Panc1 (cell line): ENCODE data around the gene TSHZ1. TPM values are rescaled to one million over a fixed set of nuclear protein-coding genes. Genes with fewer than 3 reads are reported as not detected.

Source experiments
- ATAC-seq: fragments of 200-7000 bp; cut with Tn5 transposase; 2 replicates; pipeline ENCODE4 v1.9.1; 2020; ENCODE audit warnings: mild to moderate bottlenecking, moderate library complexity
- BruUV-seq: library from RNA; stranded (reverse); fragments of 400-500 nt; replicated peaks from 2 replicates; lab custom pipeline; 2021; lab: Mats Ljungman, UMichigan
- CTCF ChIA-PET: fragments of 300-600 bp; sonication (Branson Sonifier 250); formaldehyde crosslinking; loops from one replicate; lab custom pipeline; 2022; ENCODE audit warnings: antibody characterized with exemption; lab: Charles Lee
- POLR2A ChIA-PET: fragments of 300-600 bp; sonication (Branson Sonifier 250); formaldehyde crosslinking; loops from one replicate; lab custom pipeline; 2022; ENCODE audit warnings: antibody characterized with exemption; lab: Charles Lee
- DNase-seq: peaks from one replicate; pipeline ENCODE4 v3.0.0-alpha.2; 2010; ENCODE audit warnings: low read depth, low spot score
- H3K27ac ChIP-seq: 2 replicates; pipeline ENCODE4 v1.5.1; 2011; ENCODE audit warnings: mild to moderate bottlenecking, low read length, inconsistent platforms
- H3K27me3 ChIP-seq: fragments of 200-500 bp; sonication (Bioruptor generic); 2 replicates; pipeline ENCODE4 v1.6.0; 2014; ENCODE audit warnings: low read length, inconsistent platforms; ENCODE audit not compliant: control insufficient read depth, insufficient read depth
- H3K36me3 ChIP-seq: fragments of 200-500 bp; sonication (Bioruptor generic); 2 replicates; pipeline ENCODE4 v1.5.1; 2014; ENCODE audit warnings: inconsistent platforms, mild to moderate bottlenecking, low read length, moderate library complexity; ENCODE audit not compliant: control insufficient read depth, insufficient read depth
- H3K4me1 ChIP-seq: 2 replicates; pipeline ENCODE4 v1.5.1; 2011; ENCODE audit warnings: inconsistent platforms, mild to moderate bottlenecking, low read length, moderate library complexity; ENCODE audit not compliant: control insufficient read depth, insufficient read depth
- H3K4me3 ChIP-seq, 2 experiments: 2 replicates each; pipeline ENCODE4 v1.5.1; 2011 to 2012; ENCODE audit warnings: low read depth in 2 of 2, low read length in 2 of 2, mild to moderate bottlenecking in 2 of 2, inconsistent platforms in 1 of 2, moderate library complexity in 1 of 2
- H3K9me3 ChIP-seq: fragments of 200-500 bp; sonication (Bioruptor generic); 2 replicates; pipeline ENCODE4 v1.5.1; 2014; ENCODE audit warnings: low read depth, mild to moderate bottlenecking, inconsistent platforms, low read length, moderate library complexity; ENCODE audit not compliant: control insufficient read depth, insufficient read depth
- CTCF ChIP-seq: fragments of 450-650 bp; IDR thresholded peaks from 2 replicates; pipeline ENCODE4 v1.5.1; 2017; ENCODE audit warnings: mild to moderate bottlenecking
- POLR2AphosphoS5 ChIP-seq: IDR thresholded peaks from 2 replicates; pipeline ENCODE4 v1.6.1; 2012; ENCODE audit warnings: mild to moderate bottlenecking, low read depth, low read length, moderate library complexity
- REST ChIP-seq, 2 experiments: IDR thresholded peaks; 2 replicates each; pipeline ENCODE4 v1.6.1; 2011 to 2012; ENCODE audit warnings: low read depth in 2 of 2, control low read depth in 1 of 2, low read length in 1 of 2, mild to moderate bottlenecking in 1 of 2, moderate library complexity in 1 of 2; ENCODE audit not compliant: insufficient read depth in 1 of 2
- SIN3A ChIP-seq: IDR thresholded peaks from 2 replicates; pipeline ENCODE4 v1.6.1; 2012; ENCODE audit warnings: low read depth, mild to moderate bottlenecking, low read length, moderate library complexity, borderline replicate concordance; ENCODE audit not compliant: insufficient read depth
- TCF7L2 ChIP-seq: IDR thresholded peaks from 2 replicates; pipeline ENCODE4 v1.6.1; 2011; ENCODE audit warnings: mild to moderate bottlenecking, low read depth, low read length, inconsistent platforms
- in situ Hi-C: cut with HindIII; loops from 2 replicates; pipeline ENCODE4 v1.10.0; 2016; ENCODE audit warnings: low sequenced_read_pairs, low pct_unique_long_range_greater_than_20kb
- intact Hi-C: fragments of 100-400 bp; cut with micrococcal nuclease; formaldehyde crosslinking; loops from one replicate; pipeline ENCODE4 v1.10.0; 2022; ENCODE audit not compliant: unreplicated experiment
- total RNA-seq: library from RNA; stranded (reverse); gene quantifications from one replicate; pipeline ENCODE4 v1.2.1, GENCODE V29; 2021; ENCODE audit not compliant: unreplicated experiment

The TSHZ1 gene
- total RNA-seq, 1 experiment from 2014 or later: 10.0 TPM

GRCh38 chr18:75216212-75216910 is 5.8 kb downstream of the TSHZ1 start:
- Histone ChIP-seq H3K27ac (no peak overlapping the region), H3K4me3 (no peak overlapping the region), H3K4me1 (peaks cover 21% of the 10 kb centered on the region), H3K9me3 (no peaks in the 10 kb centered on the region), H3K27me3 (no peaks in the 10 kb centered on the region), H3K36me3 (no peaks in the 10 kb centered on the region)
- no TSS peak for BruUV-seq
- in situ Hi-C loops (no loop called here), intact Hi-C loops (loop anchor here (10.0 kb wide), 1 partner anchor 562 kb away; no protein-coding TSS in a partner anchor)
- no peak for DNase-seq
- ChIA-PET CTCF (interaction anchor here (0.6 kb wide), 1 partner anchor 666 kb away, joined by 3 read pairs; no protein-coding TSS in a partner anchor), POLR2A (no interaction called here)
- ATAC-seq: no peak
- TF ChIP-seq SIN3A (no peak), TCF7L2 (no peak), CTCF (no peak), POLR2AphosphoS5 (no peak), REST (IDR thresholded peaks at IDR 0.05; ENCODE audit: insufficient read depth in 1 of 2, low read depth in 2 of 2, low read length in 1 of 2) (no peak)

GRCh38 chr18:75216911-75217689 is 6.5 kb downstream of the TSHZ1 start:
- Histone ChIP-seq H3K27me3 (no peaks in the 10 kb centered on the region), H3K4me3 (no peak overlapping the region), H3K27ac (no peak overlapping the region), H3K4me1 (peaks cover 21% of the 10 kb centered on the region), H3K9me3 (no peaks in the 10 kb centered on the region), H3K36me3 (no peaks in the 10 kb centered on the region)
- ChIA-PET POLR2A (no interaction called here), CTCF (no interaction called here)
- DNase-seq (no peak), ATAC-seq (no peak)
- no peak for TF ChIP-seq SIN3A
- no peak for TF ChIP-seq TCF7L2
- TF ChIP-seq REST (IDR thresholded peaks at IDR 0.05; ENCODE audit: insufficient read depth in 1 of 2, low read depth in 2 of 2, low read length in 1 of 2): no peak
- BruUV-seq: no TSS peak
- in situ Hi-C loops: no loop called here
- intact Hi-C loops: loop anchor here (10.0 kb wide), 1 partner anchor 562 kb away; no protein-coding TSS in a partner anchor
